HEK293T (cell line): ENCODE data around the gene C1orf87.

ENCODE experiments used
- BHLHE40 ChIP-seq: fragments of 450-650 bp; IDR thresholded peaks from 2 replicates; pipeline ENCODE4 v1.6.1; 2016; ENCODE audit warnings: mild to moderate bottlenecking, moderate library complexity, borderline replicate concordance
- FOXA1 ChIP-seq: fragments of 450-650 bp; IDR thresholded peaks from 2 replicates; pipeline ENCODE4 v1.6.1; 2016; ENCODE audit warnings: mild to moderate bottlenecking
- FOXM1 ChIP-seq: fragments of 450-650 bp; IDR thresholded peaks from 2 replicates; pipeline ENCODE4 v1.6.1; 2017; ENCODE audit warnings: mild to moderate bottlenecking, borderline replicate concordance
- SP1 ChIP-seq: fragments of 450-650 bp; IDR thresholded peaks from 2 replicates; pipeline ENCODE4 v1.6.1; 2017
- SUZ12 ChIP-seq: fragments of 450-650 bp; IDR thresholded peaks from 2 replicates; pipeline ENCODE4 v1.6.1; 2016; ENCODE audit warnings: mild to moderate bottlenecking

GRCh38 chr1:60033066-60033465, 40.5 kb downstream of the C1orf87 start:
- no peak for TF ChIP-seq SUZ12
- no peak for TF ChIP-seq FOXA1
- TF ChIP-seq SP1: no peak
- TF ChIP-seq FOXM1: no peak
- no peak for TF ChIP-seq BHLHE40
